H9 (cell line): Measurements from ENCODE around the gene SRC. TPM values are rescaled to one million over a fixed set of nuclear protein-coding genes. Genes with fewer than 3 reads are reported as not detected.

Experiments
- DNase-seq: peaks from one replicate; pipeline ENCODE4 v3.0.0-alpha.2; 2017
- H2AFZ ChIP-seq: one replicate; pipeline ENCODE4 v1.6.1; 2013; ENCODE audit warnings: mild to moderate bottlenecking, low read length, control low read depth, moderate library complexity
- H2AK5ac ChIP-seq: 2 replicates; pipeline ENCODE4 v1.6.1; 2013; ENCODE audit warnings: low read length, control low read depth, mixed read lengths; ENCODE audit not compliant: insufficient read length
- H2BK120ac ChIP-seq: one replicate; pipeline ENCODE4 v1.6.1; 2013; ENCODE audit warnings: low read depth, mild to moderate bottlenecking, low read length, control low read depth, inconsistent platforms; ENCODE audit not compliant: poor library complexity, severe bottlenecking
- H2BK12ac ChIP-seq: 2 replicates; pipeline ENCODE4 v1.6.1; 2013; ENCODE audit warnings: low read length, control low read depth, mixed read lengths, low read depth; ENCODE audit not compliant: insufficient read length
- H2BK15ac ChIP-seq: 2 replicates; pipeline ENCODE4 v1.6.1; 2013; ENCODE audit warnings: low read depth, low read length, control low read depth
- H2BK20ac ChIP-seq: one replicate; pipeline ENCODE4 v1.6.1; 2013; ENCODE audit warnings: low read depth, mild to moderate bottlenecking, low read length, control low read depth, inconsistent platforms; ENCODE audit not compliant: poor library complexity, severe bottlenecking
- H2BK5ac ChIP-seq: 2 replicates; pipeline ENCODE4 v1.6.1; 2013; ENCODE audit warnings: low read length, control low read depth, mixed read lengths; ENCODE audit not compliant: insufficient read length
- H3K14ac ChIP-seq: 2 replicates; pipeline ENCODE4 v1.6.1; 2013; ENCODE audit warnings: low read length, control low read depth; ENCODE audit not compliant: insufficient read depth
- H3K18ac ChIP-seq: 2 replicates; pipeline ENCODE4 v1.6.1; 2013; ENCODE audit warnings: low read depth, mild to moderate bottlenecking, mixed read lengths, low read length, control low read depth; ENCODE audit not compliant: insufficient read length
- H3K23ac ChIP-seq: 2 replicates; pipeline ENCODE4 v1.6.1; 2013; ENCODE audit warnings: low read length, control low read depth, mixed read lengths, low read depth; ENCODE audit not compliant: insufficient read length
- H3K23me2 ChIP-seq: 2 replicates; pipeline ENCODE4 v1.6.1; 2013; ENCODE audit warnings: low read depth, mild to moderate bottlenecking, mixed read lengths, low read length, control low read depth; ENCODE audit not compliant: insufficient read length, poor library complexity, severe bottlenecking
- H3K27ac ChIP-seq: 2 replicates; pipeline ENCODE4 v1.5.1; 2013; ENCODE audit warnings: low read length, control low read depth, mixed read lengths, low read depth; ENCODE audit not compliant: insufficient read length
- H3K27me3 ChIP-seq: 2 replicates; pipeline ENCODE4 v1.6.1; 2013; ENCODE audit warnings: low read length, control low read depth, inconsistent platforms; ENCODE audit not compliant: insufficient read depth
- H3K4ac ChIP-seq: 2 replicates; pipeline ENCODE4 v1.6.1; 2013; ENCODE audit warnings: low read depth, mild to moderate bottlenecking, control low read depth, inconsistent platforms, low read length, moderate library complexity
- H3K4me1 ChIP-seq: 2 replicates; pipeline ENCODE4 v1.6.1; 2013; ENCODE audit warnings: low read length, control low read depth, inconsistent platforms; ENCODE audit not compliant: insufficient read depth
- H3K4me2 ChIP-seq: 2 replicates; pipeline ENCODE4 v1.6.1; 2013; ENCODE audit warnings: low read length, control low read depth, mixed read lengths; ENCODE audit not compliant: insufficient read length, insufficient read depth
- H3K56ac ChIP-seq: 2 replicates; pipeline ENCODE4 v1.6.1; 2013; ENCODE audit warnings: low read depth, mild to moderate bottlenecking, mixed read lengths, low read length, control low read depth; ENCODE audit not compliant: insufficient read length
- H3K79me1 ChIP-seq: 2 replicates; pipeline ENCODE4 v1.6.1; 2013; ENCODE audit warnings: low read depth, mild to moderate bottlenecking, moderate library complexity, low read length, control low read depth, inconsistent platforms; ENCODE audit not compliant: insufficient read depth, poor library complexity, severe bottlenecking
- H3K79me2 ChIP-seq: 2 replicates; pipeline ENCODE4 v1.6.1; 2013; ENCODE audit warnings: low read length, control low read depth, inconsistent platforms; ENCODE audit not compliant: insufficient read depth
- H3K9ac ChIP-seq: 2 replicates; pipeline ENCODE4 v1.6.1; 2013; ENCODE audit warnings: low read length, control low read depth, mixed read lengths; ENCODE audit not compliant: insufficient read length; ENCODE audit errors: extremely low read depth
- H3K9me3 ChIP-seq: one replicate; pipeline ENCODE4 v1.6.1; 2013; ENCODE audit warnings: low read depth, low read length, inconsistent platforms; ENCODE audit not compliant: control insufficient read depth
- H3T11ph ChIP-seq: one replicate; pipeline ENCODE4 v1.6.1; 2013; ENCODE audit warnings: mild to moderate bottlenecking, low read length, control low read depth, inconsistent platforms
- H4K20me1 ChIP-seq: one replicate; pipeline ENCODE4 v1.6.1; 2013; ENCODE audit not compliant: control insufficient read depth, insufficient read length, insufficient read depth
- H4K5ac ChIP-seq: 2 replicates; pipeline ENCODE4 v1.6.1; 2013; ENCODE audit warnings: low read depth, mild to moderate bottlenecking, mixed read lengths, low read length, control low read depth; ENCODE audit not compliant: insufficient read length
- H4K8ac ChIP-seq: replicated peaks from 2 replicates; pipeline ENCODE4 v1.6.1; 2013; ENCODE audit warnings: low read length, control low read depth, mixed read lengths, low read depth; ENCODE audit not compliant: insufficient read length
- H4K91ac ChIP-seq: 2 replicates; pipeline ENCODE4 v1.6.1; 2013; ENCODE audit warnings: low read depth, mild to moderate bottlenecking, moderate library complexity, mixed read lengths, low read length, control low read depth; ENCODE audit not compliant: insufficient read length
- H3K27ac Mint-ChIP-seq, 3 experiments: 2 replicates in 2 of 3; 3 replicates in 1 of 3; pipeline ENCODE4 v1.8.0; 2020 to 2021; ENCODE audit warnings: mixed read lengths in 3 of 3, mild to moderate bottlenecking in 1 of 3, moderate library complexity in 1 of 3
- H3K27me3 Mint-ChIP-seq: 2 replicates; pipeline ENCODE4 v1.8.0; 2021; ENCODE audit warnings: low read depth, mild to moderate bottlenecking, moderate library complexity, mixed read lengths
- H3K36me3 Mint-ChIP-seq, 3 experiments: 2 replicates in 2 of 3; 3 replicates in 1 of 3; pipeline ENCODE4 v1.8.0; 2020 to 2021; ENCODE audit warnings: low read depth in 3 of 3, mixed read lengths in 3 of 3; ENCODE audit not compliant: insufficient read depth in 1 of 3
- H3K4me1 Mint-ChIP-seq, 2 experiments: 2 replicates each; pipeline ENCODE4 v1.8.0; 2020; ENCODE audit warnings: mixed read lengths in 2 of 2
- H3K4me3 Mint-ChIP-seq, 2 experiments: 2 replicates in 1 of 2; 3 replicates in 1 of 2; pipeline ENCODE4 v1.8.0; 2020 to 2021; ENCODE audit warnings: mild to moderate bottlenecking in 2 of 2, mixed read lengths in 2 of 2, moderate library complexity in 1 of 2
- H3K9me3 Mint-ChIP-seq, 2 experiments: 2 replicates in 1 of 2; 3 replicates in 1 of 2; pipeline ENCODE4 v1.8.0; 2020; ENCODE audit warnings: mild to moderate bottlenecking in 2 of 2, mixed read lengths in 2 of 2, moderate library complexity in 1 of 2
- WGBS: extraction: QIAGEN DNeasy Blood & Tissue Kit; methylation state at CpG from one replicate; pipeline ENCODE4 v1.1.7; 2013; ENCODE audit warnings: missing lambda C conversion rate, low lambda C conversion rate, mixed read lengths; ENCODE audit not compliant: insufficient read length; ENCODE audit errors: extremely low coverage; 5-methylcytosine and 5-hydroxymethylcytosine counted together
- total RNA-seq: library from RNA; stranded (reverse); gene quantifications from 2 replicates; pipeline ENCODE4 v1.2.1, GENCODE V29; 2021
- TF ChIP-seq, protein P1 (sequence below): fragments of 200-600 bp; sonication (generic); conservative IDR thresholded peaks from 3 replicates; pipeline ENCODE4 v1.8.0; 2021; ENCODE audit warnings: antibody characterized with exemption, mild to moderate bottlenecking

SRC gene
- total RNA-seq, 1 experiment from 2014 or later = 44.5 TPM

DNA sequence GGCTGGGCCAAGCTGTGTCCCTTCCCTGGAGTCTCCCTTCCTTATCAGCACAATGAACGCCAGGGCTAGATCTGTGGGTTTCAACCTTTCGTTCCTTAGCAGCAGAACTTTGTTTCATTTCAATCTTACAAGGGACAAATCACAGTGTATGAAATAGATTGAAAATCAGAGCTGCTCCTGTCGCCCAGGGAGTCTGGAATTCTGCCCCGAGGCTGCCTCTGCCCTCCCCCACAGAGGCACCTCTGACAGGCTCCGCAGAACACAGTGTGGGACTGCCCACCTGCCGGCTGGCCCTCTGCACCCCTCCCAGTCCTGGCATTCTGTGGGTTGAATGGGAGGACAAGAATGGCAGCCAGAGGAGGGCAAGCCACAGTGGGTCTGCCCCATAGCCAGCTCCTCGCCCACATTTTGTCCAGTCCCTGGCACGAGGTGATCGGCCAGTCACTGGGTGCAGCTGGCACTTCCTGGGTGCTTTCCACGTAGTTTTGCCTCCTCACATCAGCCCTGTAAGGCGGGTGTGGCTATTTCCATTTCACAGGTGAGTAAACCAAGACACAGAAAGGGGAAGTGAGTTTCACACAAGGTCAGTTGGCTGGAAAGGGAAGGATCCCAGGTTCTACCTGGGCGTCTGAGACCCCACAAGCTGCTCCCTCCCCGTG, 30.4 kb upstream of the SRC start:
- Histone ChIP-seq H3K56ac (no peak overlapping the region), H3K79me2 (no peaks in the 10 kb centered on the region), H2BK5ac (no peak overlapping the region), H3K27ac (no peak overlapping the region), H2BK15ac (no peak overlapping the region), H2BK120ac (no peak overlapping the region), H3T11ph (no peak overlapping the region), H4K8ac (no peak overlapping the region), H4K5ac (no peak overlapping the region), H3K79me1 (no peaks in the 10 kb centered on the region), H3K23ac (no peak overlapping the region), H4K91ac (no peak overlapping the region), H2BK12ac (no peak overlapping the region), H4K20me1 (no peaks in the 10 kb centered on the region), H3K4ac (no peak overlapping the region), H3K4me2 (no peak overlapping the region), H2AFZ (no peak overlapping the region), H2AK5ac (no peak overlapping the region), H3K18ac (peak overlapping the region; percentile 36), H3K4me1 (peaks cover 9% of the 10 kb centered on the region; the same call in 1 of the 2 replicates), H3K14ac (no peak overlapping the region), H3K9ac (no peak overlapping the region), H3K27me3 (no peaks in the 10 kb centered on the region), H2BK20ac (no peak overlapping the region), H3K9me3 (no peaks in the 10 kb centered on the region), H3K23me2 (no peaks in the 10 kb centered on the region)
- no CpG with 5 or more reads among the region's 13 CpGs for WGBS
- TF ChIP-seq, protein P1, sequence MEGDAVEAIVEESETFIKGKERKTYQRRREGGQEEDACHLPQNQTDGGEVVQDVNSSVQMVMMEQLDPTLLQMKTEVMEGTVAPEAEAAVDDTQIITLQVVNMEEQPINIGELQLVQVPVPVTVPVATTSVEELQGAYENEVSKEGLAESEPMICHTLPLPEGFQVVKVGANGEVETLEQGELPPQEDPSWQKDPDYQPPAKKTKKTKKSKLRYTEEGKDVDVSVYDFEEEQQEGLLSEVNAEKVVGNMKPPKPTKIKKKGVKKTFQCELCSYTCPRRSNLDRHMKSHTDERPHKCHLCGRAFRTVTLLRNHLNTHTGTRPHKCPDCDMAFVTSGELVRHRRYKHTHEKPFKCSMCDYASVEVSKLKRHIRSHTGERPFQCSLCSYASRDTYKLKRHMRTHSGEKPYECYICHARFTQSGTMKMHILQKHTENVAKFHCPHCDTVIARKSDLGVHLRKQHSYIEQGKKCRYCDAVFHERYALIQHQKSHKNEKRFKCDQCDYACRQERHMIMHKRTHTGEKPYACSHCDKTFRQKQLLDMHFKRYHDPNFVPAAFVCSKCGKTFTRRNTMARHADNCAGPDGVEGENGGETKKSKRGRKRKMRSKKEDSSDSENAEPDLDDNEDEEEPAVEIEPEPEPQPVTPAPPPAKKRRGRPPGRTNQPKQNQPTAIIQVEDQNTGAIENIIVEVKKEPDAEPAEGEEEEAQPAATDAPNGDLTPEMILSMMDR = no peak
- Mint-ChIP-seq H3K4me1 (peaks cover 57 to 67% of the 10 kb centered on the region in 2 experiments), H3K36me3 (peaks cover 4 to 25% (median 22%) of the 10 kb centered on the region in 3 experiments; a peak in 5 of 7 replicates), H3K27me3 (no peaks in the 10 kb centered on the region; the same call in 1 of the 2 replicates), H3K4me3 (no peak overlapping the region), H3K27ac (peak overlapping the region; percentile 27 to 87 (median 54); a peak in 6 of 7 replicates), H3K9me3 (no peaks in the 10 kb centered on the region)
- no peak for DNase-seq
